Activated effector memory CD4-positive, alpha-beta T cell treated with Interleukin-2 at 50 U/mL for 16 hours (primary cell): ENCODE results near the gene ANK2.

Experiments
- DNase-seq: peaks from one replicate; pipeline ENCODE4 v3.0.0-alpha.2; 2020

Gene ANK2

DNA sequence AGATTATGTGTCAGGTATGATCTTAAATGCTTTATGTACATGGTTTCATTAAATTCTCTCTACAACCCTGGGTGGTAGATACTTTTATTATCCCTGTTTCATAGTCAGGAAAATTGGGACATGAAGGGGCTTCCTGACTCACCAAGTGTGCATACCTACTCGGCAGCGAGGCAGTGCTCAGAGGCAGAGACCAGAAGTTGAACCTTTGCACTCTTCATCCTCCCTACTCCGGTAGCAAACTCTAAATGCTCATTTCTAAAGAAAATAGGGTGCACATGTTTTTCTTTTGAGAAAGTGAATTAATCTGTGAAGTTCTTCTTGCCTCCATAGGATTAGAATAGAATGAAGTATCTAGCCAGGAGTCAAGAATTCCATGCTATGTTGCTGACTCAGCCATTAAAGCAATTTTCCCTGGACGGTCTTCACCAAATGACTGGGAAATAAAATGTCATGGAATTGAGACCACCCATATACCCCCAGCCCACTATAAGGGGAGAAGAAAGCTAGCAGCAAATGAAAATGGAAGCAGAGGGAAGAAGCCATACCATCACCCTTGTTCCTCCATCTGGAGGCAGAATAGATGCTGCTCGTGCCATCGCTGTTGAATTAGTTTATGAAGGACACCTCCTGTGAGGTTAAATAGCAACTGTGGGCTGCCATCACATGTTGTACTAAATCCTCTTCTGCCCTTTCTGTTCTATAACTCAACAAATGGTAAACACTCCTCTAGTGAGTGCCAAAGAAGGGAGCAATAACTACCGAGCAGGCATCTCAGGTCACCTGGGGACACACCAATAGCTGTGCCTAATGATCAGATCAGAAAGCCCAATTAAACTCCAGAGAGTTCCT, 356.6 kb downstream of the ANK2 start:
- DNase-seq, result no peak

GRCh38 chr4:113406723-113407016, 357.2 kb downstream of the ANK2 start:
- no peak for DNase-seq

DNA sequence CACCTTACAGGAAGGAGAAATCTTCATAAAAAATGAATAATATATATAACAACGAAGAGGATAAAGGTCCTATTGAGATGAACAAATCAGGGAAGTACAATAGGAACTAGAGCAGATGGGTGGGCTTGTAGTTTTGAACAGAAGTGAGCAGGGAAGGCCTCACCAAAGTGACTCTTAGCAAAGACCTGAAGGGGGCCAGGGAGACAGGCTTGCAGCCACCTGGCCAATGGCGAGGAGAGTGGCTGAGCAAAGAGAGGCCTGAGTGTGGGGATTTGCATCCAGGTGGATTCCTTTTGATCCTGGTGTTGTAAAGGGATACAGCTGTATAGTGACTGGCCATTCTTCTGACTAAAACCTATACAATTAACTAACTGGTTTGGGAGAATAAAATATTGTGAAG, 358.0 kb downstream of the ANK2 start:
- DNase-seq, result no peak

- no peak for DNase-seq
Measured at GRCh38 chr4:113409181-113409580, 359.7 kb downstream of the ANK2 start.

DNA sequence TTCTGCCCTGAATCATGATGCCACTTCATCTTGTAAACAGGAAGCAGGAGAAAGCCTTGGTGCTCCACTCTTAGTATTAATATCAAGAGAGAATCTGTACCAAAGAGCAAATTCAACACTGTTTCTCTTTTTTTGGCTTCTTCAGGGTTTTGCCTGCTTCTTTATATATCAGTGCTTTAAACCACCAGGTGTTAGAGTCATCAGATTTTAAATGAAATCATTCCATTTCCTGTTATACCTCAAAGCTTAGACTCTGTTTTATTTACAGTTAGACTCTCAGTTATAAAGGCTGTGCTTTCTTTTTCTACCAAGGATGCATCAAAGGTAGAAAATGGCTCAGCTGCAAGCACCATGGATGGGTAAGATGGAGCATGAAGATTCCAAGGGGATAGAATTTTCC, 361.2 kb downstream of the ANK2 start:
- no peak for DNase-seq

DNA sequence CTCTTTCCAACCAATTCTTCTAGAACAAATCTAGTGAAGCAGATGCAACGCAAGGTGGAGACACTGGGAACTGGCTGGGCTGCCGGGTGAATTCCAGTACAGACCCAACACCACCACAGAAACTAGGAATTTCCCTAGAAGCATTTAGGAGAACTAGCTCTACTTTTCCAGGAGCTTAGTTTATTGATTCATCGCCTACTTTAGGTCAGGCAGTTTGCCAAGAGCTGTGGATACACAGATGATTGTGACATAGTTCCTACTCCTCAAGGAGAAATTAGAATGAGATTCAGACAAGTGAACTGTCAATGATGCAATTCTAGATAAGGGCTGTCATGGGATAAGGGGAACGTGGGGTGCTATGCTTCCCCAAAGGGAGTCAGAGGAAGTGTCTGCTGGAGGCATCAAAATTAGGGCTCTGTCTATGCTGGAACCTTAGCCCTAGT, 362.1 kb downstream of the ANK2 start:
- DNase-seq, result no peak

DNA sequence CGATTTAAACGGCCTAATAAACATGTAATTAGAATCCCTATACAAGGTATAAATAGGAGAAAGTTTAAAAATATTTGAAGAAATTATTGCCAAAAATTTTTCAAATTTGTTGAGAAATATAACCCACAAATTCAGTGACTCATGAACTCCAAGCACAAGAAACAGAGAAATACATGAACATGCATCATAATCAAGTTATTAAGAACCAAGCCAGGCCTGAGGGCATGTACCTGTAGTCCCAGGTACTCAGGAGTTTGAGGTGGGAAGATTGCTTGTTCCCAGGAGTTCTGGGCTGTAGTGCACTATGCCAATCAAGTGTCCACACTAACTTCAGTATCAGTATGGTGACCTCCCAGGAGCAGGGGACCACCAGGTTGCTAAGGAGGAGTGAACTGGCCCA, 370.2 kb downstream of the ANK2 start:
- no peak for DNase-seq

DNA sequence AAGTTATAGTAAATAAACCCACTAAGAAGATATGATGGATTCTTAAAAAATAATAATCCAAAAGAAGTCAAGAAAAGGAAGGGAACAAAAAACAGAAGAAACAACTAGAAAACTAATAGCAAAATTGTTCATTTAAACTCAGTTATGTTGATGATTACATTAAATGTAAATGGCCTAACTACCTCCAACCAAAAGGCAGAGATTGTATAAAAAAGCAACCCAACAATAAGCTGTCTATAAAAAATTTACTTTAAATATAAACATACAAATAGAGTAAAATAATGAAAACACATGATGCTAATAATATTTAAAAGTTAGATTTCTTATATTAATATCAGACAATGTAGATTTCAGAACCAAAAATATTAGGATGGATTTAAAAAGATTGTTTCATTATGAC, 371.5 kb downstream of the ANK2 start:
- DNase-seq, result no peak

DNA sequence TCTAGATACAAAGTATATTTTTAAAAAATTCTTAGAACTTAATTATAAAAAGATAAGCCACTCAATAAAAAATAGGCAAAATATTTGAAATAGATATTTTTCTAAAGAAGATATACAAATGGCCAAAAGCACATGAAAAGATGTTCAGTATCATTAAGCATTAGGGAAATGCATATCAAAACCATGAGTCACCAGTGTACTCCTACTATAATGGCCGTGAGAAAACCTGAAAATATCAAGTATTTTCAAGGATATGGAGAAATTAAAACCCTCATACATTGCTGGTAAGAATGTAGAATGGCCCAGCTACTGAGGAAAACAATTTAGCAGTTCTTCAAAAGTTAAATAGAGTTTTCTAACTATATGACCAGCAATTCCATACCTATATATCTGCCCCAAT, 374.2 kb downstream of the ANK2 start:
- DNase-seq, result no peak

DNA sequence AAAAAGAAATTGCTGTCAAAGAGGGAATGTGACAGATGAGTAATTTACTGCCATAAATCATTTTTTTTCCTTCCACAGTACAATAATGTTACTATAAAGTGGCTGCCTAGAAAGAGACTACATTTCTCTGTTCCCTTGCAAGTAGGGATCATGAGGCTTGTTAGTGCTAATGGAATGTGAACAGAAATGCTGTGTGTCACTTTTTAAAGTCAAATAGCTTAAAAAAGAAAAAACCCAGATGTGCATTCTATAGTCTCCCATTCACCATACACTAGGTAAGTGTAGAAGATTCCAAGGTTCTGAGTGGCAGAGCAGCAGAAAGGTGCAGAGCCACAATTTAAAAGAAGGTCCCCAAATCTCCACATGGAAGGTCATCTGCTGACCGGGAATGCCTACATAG, 383.7 kb downstream of the ANK2 start:
- DNase-seq, result no peak
